ENCODE measurements around the gene KCNK18. TPM values are rescaled to one million over a fixed set of nuclear protein-coding genes. Genes with fewer than 3 reads are reported as not detected.

KCNK18 gene
- total and polyA plus RNA-seq, 2 of the 8 experiments (the other 6 are each of a cell fraction or from before 2014, with no cell fraction given) = not detected

DNA sequence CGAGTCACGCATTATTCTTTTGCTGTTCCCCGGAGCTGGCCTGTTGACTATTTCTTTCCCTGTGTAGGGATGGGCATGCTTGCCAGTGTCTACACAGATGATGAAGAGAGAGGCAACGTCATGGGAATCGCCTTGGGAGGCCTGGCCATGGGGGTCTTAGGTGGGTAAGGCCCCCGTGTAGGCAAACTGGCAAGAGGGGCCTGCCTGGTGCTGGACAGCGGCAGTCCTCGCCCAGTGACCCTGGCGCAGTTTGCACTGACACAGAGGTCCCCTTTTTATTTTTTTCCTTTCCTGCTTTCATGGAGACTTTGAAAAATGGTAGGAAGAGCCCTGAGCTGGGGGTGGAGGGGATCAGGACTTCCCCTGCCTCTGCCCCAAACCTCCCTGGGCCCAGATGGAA, 57.0 kb downstream of the KCNK18 start:
- H3K18ac ChIP-seq (ENCODE audit: extremely low read depth, low read length) = no peak overlapping the region
- 71% methylated on average over 8 of the region's 9 CpGs; no CpG with 5 or more reads in 1 of the 2 experiments for WGBS, 2 experiments (ENCODE audit: extremely low coverage in 1 of 2, insufficient coverage in 1 of 2, insufficient read length in 1 of 2, insufficient replicate concordance in 2 of 2, low coverage in 1 of 2, low lambda C conversion rate in 2 of 2, missing lambda C conversion rate in 1 of 2)
- H3K4me2 ChIP-seq (ENCODE audit: insufficient read depth in 1 of 2, low read depth in 2 of 2, low read length in 2 of 2) = no peak overlapping the region
- POLR2A ChIA-PET (ENCODE audit: partially characterized antibody) = no interaction called here
- no peaks in the 10 kb centered on the region for H3K79me2 ChIP-seq (ENCODE audit: control insufficient read depth in 1 of 2, insufficient read depth in 2 of 2, low read length in 2 of 2)
- H2BK15ac ChIP-seq (ENCODE audit: low read length) = no peak overlapping the region
- no peak overlapping the region for H3K56ac ChIP-seq (replicated peaks; ENCODE audit: insufficient read length, low read depth, low read length)
- FAIRE-seq (no peak), DNase-seq (ENCODE audit: low read depth in 1 of 2, low spot score in 2 of 2) (no peak)
- H3K14ac ChIP-seq (ENCODE audit: insufficient read length) = no peak overlapping the region
- H4K20me1 ChIP-seq (replicated peaks in 1 of 2; ENCODE audit: control insufficient read depth in 1 of 2, insufficient read depth in 2 of 2, low read length in 2 of 2) = no peaks in the 10 kb centered on the region
- H4K8ac ChIP-seq (ENCODE audit: extremely low read depth, insufficient read depth, low read length) = no peak overlapping the region
- no peak overlapping the region for H2AK5ac ChIP-seq (ENCODE audit: low read depth, low read length)
- H3K27ac ChIP-seq (ENCODE audit: low read depth, low read length) = no peak overlapping the region
- no peak overlapping the region for H2BK5ac ChIP-seq (ENCODE audit: low read depth, low read length)
- H3K4me3 ChIP-seq (ENCODE audit: extremely low read depth in 1 of 4, insufficient read depth in 2 of 4, low read depth in 3 of 4, low read length in 4 of 4) = no peak overlapping the region
- H3K23ac ChIP-seq (ENCODE audit: insufficient read length) = no peak overlapping the region
- no peak overlapping the region for H2AFZ ChIP-seq (ENCODE audit: low read length)
- H3K9ac ChIP-seq (replicated peaks in 1 of 4; ENCODE audit: extremely low read depth in 1 of 4, low read depth in 3 of 4, low read length in 3 of 4) = no peak overlapping the region
- peaks cover 0 to 10% (median 2%) of the 10 kb centered on the region in 4 experiments; a peak in 4 of 7 replicates for H3K4me1 ChIP-seq (replicated peaks in 1 of 4; ENCODE audit: control insufficient read depth in 3 of 4, insufficient read depth in 4 of 4, low read length in 3 of 4)
- no peaks in the 10 kb centered on the region for H3K27me3 ChIP-seq (replicated peaks in 1 of 4; ENCODE audit: control insufficient read depth in 3 of 4, extremely low read depth in 1 of 4, insufficient read depth in 3 of 4, low read length in 3 of 4)
- no peaks in the 10 kb centered on the region for H3K36me3 ChIP-seq (ENCODE audit: control insufficient read depth in 2 of 4, insufficient read depth in 4 of 4, low read length in 3 of 4)
- no peak overlapping the region for H3K4ac ChIP-seq (replicated peaks; ENCODE audit: insufficient read length, low read depth, low read length)
- H3K79me1 ChIP-seq (ENCODE audit: low read depth, low read length) = no peaks in the 10 kb centered on the region
- no peak overlapping the region for H4K91ac ChIP-seq (replicated peaks; ENCODE audit: insufficient read length, low read length)
- H2BK20ac ChIP-seq (ENCODE audit: low read length) = no peak overlapping the region
- no peaks in the 10 kb centered on the region for H3K23me2 ChIP-seq (ENCODE audit: low read depth, low read length)
- CTCF ChIA-PET (ENCODE audit: partially characterized antibody) = interaction anchor here (0.5 to 1.3 kb wide), 3 partner anchors 28 to 64 kb away, joined by 3 to 4 read pairs (median 3); no protein-coding TSS in a partner anchor
- H2BK12ac ChIP-seq (ENCODE audit: low read depth, low read length) = no peak overlapping the region
- no peak overlapping the region for H2BK120ac ChIP-seq (replicated peaks; ENCODE audit: low read depth, low read length)
- H4K5ac ChIP-seq (ENCODE audit: insufficient read length, low read depth, low read length) = no peak overlapping the region
- H3K9me3 ChIP-seq (ENCODE audit: insufficient read depth in 2 of 2, low read depth in 1 of 2, low read length in 1 of 2) = no peaks in the 10 kb centered on the region
- TF ChIP-seq RAD21 (IDR thresholded peaks at IDR 0.05 in 1 of 2, conservative IDR thresholded peaks at IDR 0.05 in 1 of 2; ENCODE audit: low read depth in 2 of 2, low read length in 2 of 2) = no peak
- no peak for TF ChIP-seq RBBP5 (IDR thresholded peaks at IDR 0.05; ENCODE audit: borderline replicate concordance, low read depth, low read length)
- TF ChIP-seq CREB1 (IDR thresholded peaks at IDR 0.05) = no peak
- TF ChIP-seq CBX8 (IDR thresholded peaks at IDR 0.05; ENCODE audit: borderline replicate concordance, low read depth, low read length) = no peak
- TF ChIP-seq BCL11A (IDR thresholded peaks at IDR 0.05; ENCODE audit: low read depth in 2 of 2, low read length in 2 of 2) = no peak
- TF ChIP-seq, protein P1, sequence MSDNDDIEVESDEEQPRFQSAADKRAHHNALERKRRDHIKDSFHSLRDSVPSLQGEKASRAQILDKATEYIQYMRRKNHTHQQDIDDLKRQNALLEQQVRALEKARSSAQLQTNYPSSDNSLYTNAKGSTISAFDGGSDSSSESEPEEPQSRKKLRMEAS (IDR thresholded peaks at IDR 0.05) = no peak
- TF ChIP-seq PHF8 (conservative IDR thresholded peaks at IDR 0.05; ENCODE audit: low read depth, low read length) = no peak
- TF ChIP-seq SUZ12 (IDR thresholded peaks at IDR 0.05; ENCODE audit: low read length) = no peak
- TF ChIP-seq, protein P2, sequence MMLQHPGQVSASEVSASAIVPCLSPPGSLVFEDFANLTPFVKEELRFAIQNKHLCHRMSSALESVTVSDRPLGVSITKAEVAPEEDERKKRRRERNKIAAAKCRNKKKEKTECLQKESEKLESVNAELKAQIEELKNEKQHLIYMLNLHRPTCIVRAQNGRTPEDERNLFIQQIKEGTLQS (IDR thresholded peaks at IDR 0.05; ENCODE audit: insufficient read depth, low read depth, low read length) = no peak
- no peak for TF ChIP-seq CBX5 (IDR thresholded peaks at IDR 0.05; ENCODE audit: low read depth, low read length)
- TF ChIP-seq, protein P3, sequence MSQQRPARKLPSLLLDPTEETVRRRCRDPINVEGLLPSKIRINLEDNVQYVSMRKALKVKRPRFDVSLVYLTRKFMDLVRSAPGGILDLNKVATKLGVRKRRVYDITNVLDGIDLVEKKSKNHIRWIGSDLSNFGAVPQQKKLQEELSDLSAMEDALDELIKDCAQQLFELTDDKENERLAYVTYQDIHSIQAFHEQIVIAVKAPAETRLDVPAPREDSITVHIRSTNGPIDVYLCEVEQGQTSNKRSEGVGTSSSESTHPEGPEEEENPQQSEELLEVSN (IDR thresholded peaks at IDR 0.05) = no peak
- no peak for TF ChIP-seq GTF2F1 (IDR thresholded peaks at IDR 0.05; ENCODE audit: borderline replicate concordance, low read depth, low read length)
- TF ChIP-seq EGR1 (IDR thresholded peaks at IDR 0.05; ENCODE audit: borderline replicate concordance, low read depth, low read length) = no peak

Measured in H1 (cell line).